K562 (cell line): ENCODE data around the gene ZBTB38. TPM values are rescaled to one million over a fixed set of nuclear protein-coding genes. Genes with fewer than 3 reads are reported as not detected.

ENCODE experiments used
- HDAC1 ChIP-seq, 2 experiments: fragments of 450-650 bp; IDR thresholded peaks; 2 replicates each; pipeline ENCODE4 v1.6.1; 2016 to 2017; ENCODE audit warnings: inconsistent platforms in 1 of 2, mild to moderate bottlenecking in 1 of 2, moderate library complexity in 1 of 2
- JUND ChIP-seq, 2 experiments: IDR thresholded peaks; 2 replicates in 1 of 2; 3 replicates in 1 of 2; pipeline ENCODE4 v1.6.1; 2011; ENCODE audit warnings: borderline replicate concordance in 2 of 2, low read depth in 2 of 2, low read length in 2 of 2, improper control_type of control experiment in 1 of 2, missing biosample characterization in 1 of 2, missing genetic modification characterization in 1 of 2, missing genetic modification reagents in 1 of 2
- PHF8 ChIP-seq: fragments of 200-600 bp; sonication (generic); IDR thresholded peaks from 2 replicates; pipeline ENCODE4 v1.6.1; 2012; ENCODE audit warnings: mixed run types, mild to moderate bottlenecking, inconsistent platforms, low read length, moderate library complexity, borderline replicate concordance
- SFPQ ChIP-seq: fragments of 200-400 bp; formaldehyde crosslinking; IDR thresholded peaks from 2 replicates; pipeline ENCODE4 v1.6.1; 2017; ENCODE audit warnings: mild to moderate bottlenecking, low read depth, low read length, moderate library complexity
- THRB ChIP-seq: fragments of 450-650 bp; formaldehyde crosslinking; conservative IDR thresholded peaks from 2 replicates; pipeline ENCODE4 v1.4.0; 2022; ENCODE audit warnings: mild to moderate bottlenecking, missing genetic modification characterization
- VEZF1 ChIP-seq: fragments of 200-800 bp; sonication (Bioruptor generic); IDR thresholded peaks from 2 replicates; pipeline ENCODE4 v1.6.1; 2017; ENCODE audit warnings: missing genetic modification characterization, missing compliant biosample characterization
- ZNF311 ChIP-seq: fragments of 250-450 bp; sonication (Bioruptor Pico); IDR thresholded peaks from 2 replicates; pipeline ENCODE4 v1.4.0; 2020; ENCODE audit warnings: mild to moderate bottlenecking, moderate library complexity
- ZNF431 ChIP-seq: sonication (generic); formaldehyde crosslinking; IDR thresholded peaks from 2 replicates; pipeline ENCODE4 v1.8.0; 2022; ENCODE audit warnings: mild to moderate bottlenecking, missing genetic modification reagents
- ZNF445 ChIP-seq: fragments of 250-450 bp; sonication (Bioruptor Pico); IDR thresholded peaks from 2 replicates; pipeline ENCODE4 v1.4.0; 2020; ENCODE audit warnings: low read depth, mild to moderate bottlenecking, moderate library complexity
- polyA plus RNA-seq, 8 experiments: library from polyadenylated mRNA; depleted of rRNA in 4 of 8; stranded (reverse) in 5 of 8; unstranded in 3 of 8; fragments of >200 nt; fragmentation: Nextera tagmentation in 2 of 8; fragmentation: Illumina TruSeq in 1 of 8; extraction: Ambion mirVana in 2 of 8; extraction: Trizol in 1 of 8; gene quantifications; 2 replicates each; pipeline versions ENCODE4 v1.2.1 to v1.2.3, GENCODE V29; 2011 to 2014; ENCODE audit warnings: inconsistent platforms in 1 of 8, missing spikeins in 1 of 8
- total RNA-seq, 7 experiments: library from RNA; depleted of rRNA in 6 of 7; stranded (reverse); fragments of >200 nt in 6 of 7; fragmentation: Illumina TruSeq in 2 of 7; extraction: Trizol in 2 of 7; gene quantifications; 2 replicates each; pipeline versions ENCODE4 v1.2.1 to v1.2.3, GENCODE V29; 2011 to 2021; ENCODE audit warnings: low replicate concordance in 1 of 7

Gene ZBTB38
- total and polyA plus RNA-seq, 9 of the 15 experiments (the other 6 are each of a cell fraction or from before 2014, with no cell fraction given) = 12.1 to 39.4 (median 22.9) TPM

GRCh38 chr3:141336672-141337522, 31.4 kb upstream of the ZBTB38 start (continued):
- TF ChIP-seq ZNF311 (CRISPR knock-in tag) (no peak), JUND (IDR thresholded peaks at IDR 0.05; ENCODE audit: borderline replicate concordance, low read depth, low read length) (peak; percentile 42; the same call in 1 of the 2 replicates), JUND (tag; IDR thresholded peaks at IDR 0.05; ENCODE audit: borderline replicate concordance, low read depth, low read length) (0 out of 3 replicates have a peak, but pooled peaks have one; percentile 43), PHF8 (no peak), ZNF445 (CRISPR knock-in tag) (no peak), VEZF1 (no peak), THRB (CRISPR knock-in tag) (no peak), SFPQ (no peak), ZNF431 (CRISPR knock-in tag) (no peak), HDAC1 (IDR thresholded peaks at IDR 0.05) (no peak)
